Gastrocnemius medialis (tissue), 4 donors: Measurements from ENCODE around the gene GAS6.

Experiments
- CTCF ChIP-seq, 5 experiments: fragments of 450-650 bp in 3 of 5; fragments of 200-600 bp in 2 of 5; sonication (generic) in 2 of 5; IDR thresholded peaks in 4 of 5; conservative IDR thresholded peaks in 1 of 5; 1 replicate in 4 of 5; 2 replicates in 1 of 5; pipeline ENCODE4 v1.5.1; 2016 to 2019; ENCODE audit warnings: antibody characterized with exemption in 5 of 5, mild to moderate bottlenecking in 3 of 5, moderate library complexity in 3 of 5
- POLR2A ChIP-seq, 2 donors: fragments of 450-650 bp; IDR thresholded peaks; one replicate each; pipeline ENCODE4 v1.6.1; 2017; ENCODE audit warnings: antibody characterized with exemption in 2 of 2, mild to moderate bottlenecking in 2 of 2, moderate library complexity in 2 of 2

GRCh38 chr13:113801289-113801961 lies 62.5 kb downstream of the GAS6 start:
- TF ChIP-seq CTCF (IDR thresholded peaks at IDR 0.05 in 4 of 5, conservative IDR thresholded peaks at IDR 0.05 in 1 of 5) (no peak), POLR2A (IDR thresholded peaks at IDR 0.05) (no peak)
